HepG2 (cell line): Measurements from ENCODE around the gene PLVAP. TPM values are rescaled to one million over a fixed set of nuclear protein-coding genes. Genes with fewer than 3 reads are reported as not detected.
A peak's percentile ranks its signal among the peaks of the same experiment; 100 is the strongest.

ENCODE experiments used
- CBX2 ChIP-seq, 2 experiments: fragments of 200-600 bp in 1 of 2; sonication (generic); formaldehyde crosslinking in 1 of 2; IDR thresholded peaks; 2 replicates each; pipeline versions ENCODE4 v1.7.0 to v1.8.1; 2018 to 2022; ENCODE audit warnings: low read depth in 2 of 2, low read length in 1 of 2, mild to moderate bottlenecking in 1 of 2, missing genetic modification reagents in 1 of 2
- CCDC6 ChIP-seq: sonication (generic); formaldehyde crosslinking; IDR thresholded peaks from 2 replicates; pipeline ENCODE4 v1.8.1; 2022; ENCODE audit warnings: mild to moderate bottlenecking, missing genetic modification reagents, moderate library complexity
- HDAC1 ChIP-seq: sonication (generic); formaldehyde crosslinking; IDR thresholded peaks from 2 replicates; pipeline ENCODE4 v1.5.1; 2020; ENCODE audit warnings: mild to moderate bottlenecking, missing genetic modification reagents
- HMGXB4 ChIP-seq, 2 experiments: sonication (generic) in 1 of 2; formaldehyde crosslinking in 1 of 2; IDR thresholded peaks; 2 replicates each; pipeline versions ENCODE4 v1.4.0 to v1.6.1; 2018 to 2020; ENCODE audit warnings: missing genetic modification reagents in 2 of 2, borderline replicate concordance in 1 of 2, low read depth in 1 of 2, mild to moderate bottlenecking in 1 of 2, missing biosample characterization in 1 of 2
- HNF4A ChIP-seq: sonication (generic); formaldehyde crosslinking; IDR thresholded peaks from 2 replicates; pipeline ENCODE4 v1.4.0; 2020; ENCODE audit warnings: missing genetic modification reagents
- IRF1 ChIP-seq: sonication (generic); formaldehyde crosslinking; IDR thresholded peaks from 2 replicates; pipeline ENCODE4 v1.4.0; 2020; ENCODE audit warnings: low read depth, mild to moderate bottlenecking, missing genetic modification reagents
- KLF9 ChIP-seq: IDR thresholded peaks from 2 replicates; pipeline ENCODE4 v1.6.1; 2016; ENCODE audit warnings: low read depth
- NR2F6 ChIP-seq, 2 experiments: IDR thresholded peaks; 2 replicates each; pipeline ENCODE4 v1.6.1; 2016; ENCODE audit warnings: antibody characterized with exemption in 1 of 2, mild to moderate bottlenecking in 1 of 2
- PAF1 ChIP-seq: IDR thresholded peaks from 2 replicates; pipeline ENCODE4 v1.6.1; 2016; ENCODE audit warnings: missing genetic modification reagents, missing compliant biosample characterization
- PCBP2 ChIP-seq: fragments of 200-400 bp; formaldehyde crosslinking; optimal IDR thresholded peaks from 2 replicates; pipeline ENCODE3; 2018; ENCODE audit warnings: low read length, low read depth; ENCODE audit not compliant: poor library complexity, severe bottlenecking
- TAF15 ChIP-seq: fragments of 200-400 bp; formaldehyde crosslinking; IDR thresholded peaks from one replicate; pipeline ENCODE4 v1.6.1; 2018; ENCODE audit warnings: mild to moderate bottlenecking, low read depth, low read length; ENCODE audit not compliant: poor library complexity, severe bottlenecking
- TBL1XR1 ChIP-seq: fragments of 150-350 bp; IDR thresholded peaks from 2 replicates; pipeline ENCODE4 v1.6.1; 2014; ENCODE audit warnings: borderline replicate concordance, low read length; ENCODE audit not compliant: partially characterized antibody
- ZMYM3 ChIP-seq: sonication (generic); formaldehyde crosslinking; IDR thresholded peaks from 2 replicates; pipeline ENCODE4 v1.5.1; 2020; ENCODE audit warnings: mild to moderate bottlenecking, missing genetic modification reagents
- ZNF224 ChIP-seq: sonication (generic); formaldehyde crosslinking; IDR thresholded peaks from 2 replicates; pipeline ENCODE4 v1.5.0; 2020; ENCODE audit warnings: mild to moderate bottlenecking, missing genetic modification reagents
- ZNF512B ChIP-seq: sonication (generic); formaldehyde crosslinking; IDR thresholded peaks from 2 replicates; pipeline ENCODE4 v1.5.1; 2020; ENCODE audit warnings: missing genetic modification reagents, mild to moderate bottlenecking, borderline replicate concordance
- polyA plus RNA-seq, 8 experiments: library from polyadenylated mRNA; depleted of rRNA in 3 of 8; stranded (reverse) in 7 of 8; unstranded in 1 of 8; fragments of >200 nt; fragmentation: Illumina TruSeq in 4 of 8; extraction: Trizol in 4 of 8; gene quantifications; 2 replicates each; pipeline versions ENCODE4 v1.2.1 to v1.2.3, GENCODE V29; 2011 to 2016; ENCODE audit warnings: low read depth in 4 of 8, missing spikeins in 1 of 8, mixed read lengths in 1 of 8; ENCODE audit not compliant: insufficient read depth in 1 of 8
- total RNA-seq, 5 experiments: library from RNA; depleted of rRNA; stranded (reverse); fragments of >200 nt; fragmentation: Illumina TruSeq; extraction: Trizol; gene quantifications; 2 replicates each; pipeline ENCODE4 v1.2.3, GENCODE V29; 2016; ENCODE audit warnings: low read depth in 1 of 5
- TF ChIP-seq, protein P1 (sequence below): sonication (generic); formaldehyde crosslinking; IDR thresholded peaks from 2 replicates; pipeline ENCODE4 v1.4.0; 2020; ENCODE audit warnings: missing genetic modification reagents, borderline replicate concordance
- TF ChIP-seq, protein P2 (sequence below): sonication (generic); formaldehyde crosslinking; conservative IDR thresholded peaks from 2 replicates; pipeline ENCODE4 v1.4.0; 2020; ENCODE audit warnings: missing genetic modification reagents

Gene PLVAP
- total and polyA plus RNA-seq, 2 of the 13 experiments (the other 11 are each of a cell fraction or from before 2014, with no cell fraction given), result 0.26 TPM; not detected in 1

- TF ChIP-seq HMGXB4 (CRISPR knock-in tag; IDR thresholded peaks at IDR 0.05; ENCODE audit: borderline replicate concordance in 1 of 2, low read depth in 1 of 2) (peak; percentile 48 to 80; a peak in 3 of 4 replicates), ZNF224 (CRISPR knock-in tag) (no peak), PAF1 (CRISPR knock-in tag) (no peak), PCBP2 (no peak), NR2F6 (IDR thresholded peaks at IDR 0.05) (no peak), NR2F6 (CRISPR knock-in tag; IDR thresholded peaks at IDR 0.05) (peak; percentile 49; the same call in 1 of the 2 replicates), HNF4A (CRISPR knock-in tag) (no peak; the same call in 1 of the 2 replicates), TBL1XR1 (no peak), ZMYM3 (CRISPR knock-in tag) (peak; percentile 87), CBX2 (IDR thresholded peaks at IDR 0.05; ENCODE audit: low read depth, low read length) (no peak), CBX2 (CRISPR knock-in tag; IDR thresholded peaks at IDR 0.05; ENCODE audit: low read depth) (no peak), HDAC1 (CRISPR knock-in tag) (peak; percentile 58; the same call in 1 of the 2 replicates), KLF9 (no peak), ZNF512B (CRISPR knock-in tag) (no peak), CCDC6 (peak; percentile 92; the same call in 1 of the 2 replicates), TAF15 (peak; percentile 78), IRF1 (CRISPR knock-in tag) (no peak)
- TF ChIP-seq, protein P1, sequence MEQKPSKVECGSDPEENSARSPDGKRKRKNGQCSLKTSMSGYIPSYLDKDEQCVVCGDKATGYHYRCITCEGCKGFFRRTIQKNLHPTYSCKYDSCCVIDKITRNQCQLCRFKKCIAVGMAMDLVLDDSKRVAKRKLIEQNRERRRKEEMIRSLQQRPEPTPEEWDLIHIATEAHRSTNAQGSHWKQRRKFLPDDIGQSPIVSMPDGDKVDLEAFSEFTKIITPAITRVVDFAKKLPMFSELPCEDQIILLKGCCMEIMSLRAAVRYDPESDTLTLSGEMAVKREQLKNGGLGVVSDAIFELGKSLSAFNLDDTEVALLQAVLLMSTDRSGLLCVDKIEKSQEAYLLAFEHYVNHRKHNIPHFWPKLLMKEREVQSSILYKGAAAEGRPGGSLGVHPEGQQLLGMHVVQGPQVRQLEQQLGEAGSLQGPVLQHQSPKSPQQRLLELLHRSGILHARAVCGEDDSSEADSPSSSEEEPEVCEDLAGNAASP (CRISPR knock-in tag), result peak; percentile 66
- TF ChIP-seq, protein P2, sequence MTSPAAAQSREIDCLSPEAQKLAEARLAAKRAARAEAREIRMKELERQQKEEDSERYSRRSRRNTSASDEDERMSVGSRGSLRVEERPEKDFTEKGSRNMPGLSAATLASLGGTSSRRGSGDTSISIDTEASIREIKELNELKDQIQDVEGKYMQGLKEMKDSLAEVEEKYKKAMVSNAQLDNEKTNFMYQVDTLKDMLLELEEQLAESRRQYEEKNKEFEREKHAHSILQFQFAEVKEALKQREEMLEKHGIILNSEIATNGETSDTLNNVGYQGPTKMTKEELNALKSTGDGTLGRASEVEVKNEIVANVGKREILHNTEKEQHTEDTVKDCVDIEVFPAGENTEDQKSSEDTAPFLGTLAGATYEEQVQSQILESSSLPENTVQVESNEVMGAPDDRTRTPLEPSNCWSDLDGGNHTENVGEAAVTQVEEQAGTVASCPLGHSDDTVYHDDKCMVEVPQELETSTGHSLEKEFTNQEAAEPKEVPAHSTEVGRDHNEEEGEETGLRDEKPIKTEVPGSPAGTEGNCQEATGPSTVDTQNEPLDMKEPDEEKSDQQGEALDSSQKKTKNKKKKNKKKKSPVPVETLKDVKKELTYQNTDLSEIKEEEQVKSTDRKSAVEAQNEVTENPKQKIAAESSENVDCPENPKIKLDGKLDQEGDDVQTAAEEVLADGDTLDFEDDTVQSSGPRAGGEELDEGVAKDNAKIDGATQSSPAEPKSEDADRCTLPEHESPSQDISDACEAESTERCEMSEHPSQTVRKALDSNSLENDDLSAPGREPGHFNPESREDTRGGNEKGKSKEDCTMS, result no peak
Measured at GRCh38 chr19:17334414-17335409, 42.4 kb downstream of the PLVAP start, which contains the start of gene ANO8 (continued).
